ENCODE measurements around the gene KCTD7.
"Not testable (repeated sequence)": the region's sequence is repeated elsewhere in the genome, so short reads cannot be mapped to it uniquely, and the experiment has no call there.

DNA sequence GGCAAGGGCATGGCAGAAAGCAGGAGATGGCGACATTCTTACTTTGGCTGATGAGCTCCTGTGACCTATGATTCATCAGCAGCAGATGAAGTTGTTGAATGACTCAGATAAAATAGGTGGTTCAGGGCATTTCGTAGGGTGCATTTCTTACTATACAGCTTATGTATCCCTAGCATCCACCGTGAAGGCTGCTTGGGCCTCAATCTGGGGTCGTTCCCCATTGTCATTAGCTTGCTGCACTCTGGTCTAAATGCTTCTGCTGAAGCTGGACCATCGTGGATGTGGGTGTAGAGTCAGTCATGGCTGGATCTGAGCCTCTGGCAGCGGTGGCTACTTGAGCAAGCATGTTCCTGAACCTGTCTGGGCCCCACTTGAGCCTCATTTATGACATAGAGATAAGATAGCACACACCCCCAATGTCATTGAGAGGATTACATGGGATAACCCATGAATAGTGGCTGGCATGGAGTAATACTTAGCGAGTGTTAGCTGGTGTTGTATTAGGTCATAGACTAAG is 44.5 kb downstream of the KCTD7 start:
- TF ChIP-seq, protein P1, sequence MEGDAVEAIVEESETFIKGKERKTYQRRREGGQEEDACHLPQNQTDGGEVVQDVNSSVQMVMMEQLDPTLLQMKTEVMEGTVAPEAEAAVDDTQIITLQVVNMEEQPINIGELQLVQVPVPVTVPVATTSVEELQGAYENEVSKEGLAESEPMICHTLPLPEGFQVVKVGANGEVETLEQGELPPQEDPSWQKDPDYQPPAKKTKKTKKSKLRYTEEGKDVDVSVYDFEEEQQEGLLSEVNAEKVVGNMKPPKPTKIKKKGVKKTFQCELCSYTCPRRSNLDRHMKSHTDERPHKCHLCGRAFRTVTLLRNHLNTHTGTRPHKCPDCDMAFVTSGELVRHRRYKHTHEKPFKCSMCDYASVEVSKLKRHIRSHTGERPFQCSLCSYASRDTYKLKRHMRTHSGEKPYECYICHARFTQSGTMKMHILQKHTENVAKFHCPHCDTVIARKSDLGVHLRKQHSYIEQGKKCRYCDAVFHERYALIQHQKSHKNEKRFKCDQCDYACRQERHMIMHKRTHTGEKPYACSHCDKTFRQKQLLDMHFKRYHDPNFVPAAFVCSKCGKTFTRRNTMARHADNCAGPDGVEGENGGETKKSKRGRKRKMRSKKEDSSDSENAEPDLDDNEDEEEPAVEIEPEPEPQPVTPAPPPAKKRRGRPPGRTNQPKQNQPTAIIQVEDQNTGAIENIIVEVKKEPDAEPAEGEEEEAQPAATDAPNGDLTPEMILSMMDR (conservative IDR thresholded peaks at IDR 0.05; ENCODE audit: low read length) = not testable (repeated sequence)
- TF ChIP-seq EZH2phosphoT487 (IDR thresholded peaks at IDR 0.05; ENCODE audit: borderline replicate concordance) = not testable (repeated sequence)

Measured in Loucy (cell line).